ENCODE measurements around the gene MOCS1. TPM values are rescaled to one million over a fixed set of nuclear protein-coding genes. Genes with fewer than 3 reads are reported as not detected.
A peak's percentile ranks its signal among the peaks of the same experiment; 100 is the strongest.

The MOCS1 gene
- total RNA-seq, 4 donors from 2014 or later = 23.4 to 39.8 (median 33.1) TPM

DNA sequence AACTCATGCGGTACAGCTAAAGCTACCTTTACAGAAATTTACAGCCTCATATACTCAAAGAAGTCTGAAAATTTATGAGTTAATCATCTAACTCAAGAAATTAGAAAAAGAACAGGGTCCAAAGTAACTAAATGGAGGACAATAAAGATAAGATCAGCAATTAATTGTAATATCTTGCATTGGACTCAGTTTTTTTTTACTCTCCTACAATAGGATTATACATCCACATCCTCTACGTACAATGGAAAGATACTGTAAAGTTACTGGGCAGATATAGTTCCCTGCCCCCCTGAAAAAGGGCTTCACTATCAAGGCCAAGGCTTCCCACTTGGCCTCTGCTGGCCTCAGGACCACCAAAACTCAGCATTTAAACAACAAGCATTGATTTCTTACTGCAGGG lies 31.5 kb upstream of the MOCS1 start:
- DNase-seq = no peak
- H3K36me3 ChIP-seq = no peaks in the 10 kb centered on the region
- WGBS, 2 donors = 97 to 99% methylated on average over 2 of the region's 2 CpGs
- intact Hi-C loops (cut with DNase I) = no loop called here
- H3K4me3 ChIP-seq (replicated peaks in 1 of 3) = no peak overlapping the region
- H3K27me3 ChIP-seq = no peaks in the 10 kb centered on the region
- no peaks in the 10 kb centered on the region for H3K9me3 ChIP-seq
- TF ChIP-seq, protein P1, sequence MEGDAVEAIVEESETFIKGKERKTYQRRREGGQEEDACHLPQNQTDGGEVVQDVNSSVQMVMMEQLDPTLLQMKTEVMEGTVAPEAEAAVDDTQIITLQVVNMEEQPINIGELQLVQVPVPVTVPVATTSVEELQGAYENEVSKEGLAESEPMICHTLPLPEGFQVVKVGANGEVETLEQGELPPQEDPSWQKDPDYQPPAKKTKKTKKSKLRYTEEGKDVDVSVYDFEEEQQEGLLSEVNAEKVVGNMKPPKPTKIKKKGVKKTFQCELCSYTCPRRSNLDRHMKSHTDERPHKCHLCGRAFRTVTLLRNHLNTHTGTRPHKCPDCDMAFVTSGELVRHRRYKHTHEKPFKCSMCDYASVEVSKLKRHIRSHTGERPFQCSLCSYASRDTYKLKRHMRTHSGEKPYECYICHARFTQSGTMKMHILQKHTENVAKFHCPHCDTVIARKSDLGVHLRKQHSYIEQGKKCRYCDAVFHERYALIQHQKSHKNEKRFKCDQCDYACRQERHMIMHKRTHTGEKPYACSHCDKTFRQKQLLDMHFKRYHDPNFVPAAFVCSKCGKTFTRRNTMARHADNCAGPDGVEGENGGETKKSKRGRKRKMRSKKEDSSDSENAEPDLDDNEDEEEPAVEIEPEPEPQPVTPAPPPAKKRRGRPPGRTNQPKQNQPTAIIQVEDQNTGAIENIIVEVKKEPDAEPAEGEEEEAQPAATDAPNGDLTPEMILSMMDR (IDR thresholded peaks at IDR 0.05) = no peak
- TF ChIP-seq POLR2A (IDR thresholded peaks at IDR 0.05) = no peak
- no peak overlapping the region for H3K27ac ChIP-seq
- no peaks in the 10 kb centered on the region for H3K4me1 ChIP-seq

DNA sequence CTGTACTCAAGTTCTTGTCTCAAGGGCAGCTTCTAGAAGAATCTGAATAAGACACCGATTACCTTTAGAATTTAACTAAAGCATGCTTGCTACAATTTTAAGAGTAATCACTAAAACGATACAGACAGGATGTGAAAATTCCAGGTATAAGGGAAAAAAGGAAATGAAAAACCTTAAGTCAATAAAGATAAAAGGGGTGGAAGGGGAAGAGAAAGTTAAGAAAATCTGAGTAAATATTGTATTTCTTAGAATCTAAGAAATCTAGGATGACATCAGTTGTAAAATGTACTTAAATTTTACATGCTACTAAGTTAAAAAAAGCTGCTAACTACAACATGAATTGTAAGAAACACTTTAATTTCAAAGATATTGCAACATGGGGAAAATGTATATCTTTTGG lies 30.3 kb upstream of the MOCS1 start:
- no peak for DNase-seq
- H3K27ac ChIP-seq = no peak overlapping the region
- WGBS, 2 donors = 78 to 88% methylated on average over 2 of the region's 2 CpGs
- intact Hi-C loops (cut with DNase I) = no loop called here
- no peaks in the 10 kb centered on the region for H3K36me3 ChIP-seq
- no peak for TF ChIP-seq POLR2A (IDR thresholded peaks at IDR 0.05)
- TF ChIP-seq, protein P1 (IDR thresholded peaks at IDR 0.05) = no peak
- H3K4me1 ChIP-seq = no peaks in the 10 kb centered on the region
- no peak overlapping the region for H3K4me3 ChIP-seq (replicated peaks in 1 of 3)
- no peaks in the 10 kb centered on the region for H3K9me3 ChIP-seq
- H3K27me3 ChIP-seq = no peaks in the 10 kb centered on the region

DNA sequence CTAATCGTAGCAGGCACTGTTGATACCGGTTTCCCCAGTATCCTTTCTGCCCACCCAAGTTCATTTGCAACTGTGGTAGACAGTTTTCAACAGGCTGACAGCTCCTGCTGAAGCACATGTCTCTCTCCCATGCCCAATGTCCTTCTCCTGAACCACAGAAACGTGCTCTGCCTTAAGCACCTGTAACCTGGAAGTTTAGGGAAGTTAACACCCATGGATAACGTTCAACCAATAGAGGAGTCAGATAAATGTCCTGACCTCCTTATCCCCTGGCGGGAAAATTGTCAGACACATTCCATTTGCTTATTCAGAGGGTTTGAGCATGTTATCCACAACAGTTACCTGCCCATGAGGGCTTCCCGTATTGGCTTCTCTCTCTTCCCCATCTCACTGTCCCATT lies 29.8 kb upstream of the MOCS1 start:
- H3K9me3 ChIP-seq = no peaks in the 10 kb centered on the region
- no peaks in the 10 kb centered on the region for H3K4me1 ChIP-seq
- no peak overlapping the region for H3K27ac ChIP-seq
- TF ChIP-seq POLR2A (IDR thresholded peaks at IDR 0.05) = no peak
- TF ChIP-seq, protein P1 (IDR thresholded peaks at IDR 0.05) = no peak
- no peak overlapping the region for H3K4me3 ChIP-seq (replicated peaks in 1 of 3)
- no peaks in the 10 kb centered on the region for H3K36me3 ChIP-seq
- intact Hi-C loops (cut with DNase I) = no loop called here
- H3K27me3 ChIP-seq = no peaks in the 10 kb centered on the region
- WGBS, 2 donors = 57 to 73% methylated on average over 6 of the region's 6 CpGs
- DNase-seq = no peak

DNA sequence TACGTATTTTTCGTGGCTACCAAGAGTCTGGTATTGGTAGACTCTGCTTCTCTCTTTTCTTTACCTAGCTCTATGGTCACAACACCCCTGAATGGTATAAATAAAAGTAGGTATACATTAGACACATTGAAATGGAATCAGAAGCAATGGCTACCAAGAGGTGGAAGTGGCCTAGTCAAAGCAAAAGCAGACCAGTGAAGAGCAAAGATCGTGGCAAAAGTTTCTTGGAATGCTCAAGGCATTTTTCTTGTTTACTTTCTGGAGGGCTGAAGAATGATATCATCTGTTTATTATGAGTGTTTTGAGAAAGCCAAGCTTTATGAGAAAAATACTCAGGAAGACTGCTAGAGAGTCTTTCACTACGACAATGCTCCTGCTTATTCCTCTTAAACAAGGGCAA lies 28.6 kb upstream of the MOCS1 start:
- Histone ChIP-seq H3K4me3 (replicated peaks in 1 of 3) (no peak overlapping the region), H3K27ac (peak overlapping the region in 1 of 3 donors; percentile 16), H3K4me1 (no peaks in the 10 kb centered on the region), H3K9me3 (no peaks in the 10 kb centered on the region), H3K36me3 (no peaks in the 10 kb centered on the region), H3K27me3 (no peaks in the 10 kb centered on the region)
- intact Hi-C loops (cut with DNase I) = no loop called here
- TF ChIP-seq, protein P1 (IDR thresholded peaks at IDR 0.05) = no peak
- no peak for TF ChIP-seq POLR2A (IDR thresholded peaks at IDR 0.05)
- 80 to 86% methylated on average over 4 of the region's 4 CpGs for WGBS, 2 donors
- DNase-seq = no peak

DNA sequence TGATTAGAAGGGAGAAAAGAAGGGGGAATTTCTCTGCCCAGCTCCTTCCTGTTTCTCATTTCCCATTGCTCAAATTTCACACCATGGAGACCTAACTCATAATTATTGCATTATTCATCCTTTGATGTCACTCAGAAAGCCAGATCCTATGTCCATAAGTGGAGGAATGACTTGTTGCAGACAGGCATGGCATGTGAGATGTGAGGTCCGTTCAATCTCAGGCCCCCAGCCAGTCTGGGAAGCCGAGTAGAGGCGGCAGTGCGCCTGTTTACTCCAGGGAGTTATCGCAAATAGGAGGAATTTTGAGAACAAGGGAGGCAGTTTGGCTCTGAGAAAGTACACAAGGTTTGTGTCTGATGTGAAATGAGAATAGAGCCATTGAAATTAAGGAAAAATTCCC lies 26.9 kb upstream of the MOCS1 start:
- 57 to 63% methylated on average over 5 of the region's 5 CpGs for WGBS, 2 donors
- Histone ChIP-seq H3K4me1 (no peaks in the 10 kb centered on the region), H3K4me3 (replicated peaks in 1 of 3) (no peak overlapping the region), H3K36me3 (no peaks in the 10 kb centered on the region), H3K27ac (peak overlapping the region in 1 of 3 donors; percentile 3), H3K27me3 (no peaks in the 10 kb centered on the region), H3K9me3 (no peaks in the 10 kb centered on the region)
- TF ChIP-seq, protein P1 (IDR thresholded peaks at IDR 0.05) = no peak
- TF ChIP-seq POLR2A (IDR thresholded peaks at IDR 0.05) = no peak
- intact Hi-C loops (cut with DNase I) = no loop called here
- DNase-seq = no peak

All from thyroid gland (tissue), 4 donors.